ENCODE measurements around the gene VRK1. TPM values are rescaled to one million over a fixed set of nuclear protein-coding genes. Genes with fewer than 3 reads are reported as not detected.

VRK1 gene
- total and polyA plus RNA-seq, 2 donors (not counting 1 experiment from before 2014, with no cell fraction given): 10.3 to 28.2 TPM

- Histone ChIP-seq H2AFZ (ENCODE audit: insufficient read depth, low read depth, low read length, poor library complexity, severe bottlenecking) (no peak overlapping the region), H3K9me3 (ENCODE audit: control extremely low read depth in 1 of 3, control insufficient read depth in 2 of 3, insufficient read depth in 1 of 3, low read length in 2 of 3) (no peaks in the 10 kb centered on the region), H4K20me1 (ENCODE audit: control insufficient read depth, insufficient read depth, low read length, poor library complexity, severe bottlenecking) (no peaks in the 10 kb centered on the region), H3K79me2 (ENCODE audit: control insufficient read depth, insufficient read depth, low read length) (peaks cover 5% of the 10 kb centered on the region), H3K4me3 (ENCODE audit: control extremely low read depth in 1 of 5, extremely low read depth in 1 of 5, insufficient read depth in 1 of 5, low read depth in 2 of 5, low read length in 4 of 5) (no peak overlapping the region), H3K4me1 (ENCODE audit: control insufficient read depth in 2 of 2, insufficient read depth in 2 of 2, low read length in 2 of 2) (no peaks in the 10 kb centered on the region), H3K9ac (ENCODE audit: low read length) (no peak overlapping the region), H3K4me2 (replicated peaks; ENCODE audit: low read depth, low read length, poor library complexity, severe bottlenecking) (no peak overlapping the region), H3K27ac (ENCODE audit: low read length in 2 of 2) (no peak overlapping the region), H3K27me3 (replicated peaks in 1 of 4; ENCODE audit: control extremely low read depth in 1 of 4, control insufficient read depth in 3 of 4, insufficient read depth in 4 of 4, low read length in 3 of 4) (no peaks in the 10 kb centered on the region), H3K36me3 (replicated peaks in 1 of 2; ENCODE audit: control extremely low read depth in 1 of 2, control insufficient read depth in 1 of 2, extremely low read depth in 1 of 2, insufficient read depth in 2 of 2, low read length in 1 of 2) (peaks cover 0 to 40% of the 10 kb centered on the region in 2 experiments)
- Mint-ChIP-seq H3K4me3 (no peak overlapping the region), H3K9me3 (ENCODE audit: insufficient read depth) (no peaks in the 10 kb centered on the region), H3K27me3 (no peaks in the 10 kb centered on the region), H3K4me1 (no peaks in the 10 kb centered on the region), H3K27ac (no peak overlapping the region)
- DNase-seq: no peak
- intact Hi-C loops (cut with micrococcal nuclease): no loop called here
- WGBS (ENCODE audit: insufficient coverage): no CpG with 5 or more reads among the region's 4 CpGs
- TF ChIP-seq, protein P1, sequence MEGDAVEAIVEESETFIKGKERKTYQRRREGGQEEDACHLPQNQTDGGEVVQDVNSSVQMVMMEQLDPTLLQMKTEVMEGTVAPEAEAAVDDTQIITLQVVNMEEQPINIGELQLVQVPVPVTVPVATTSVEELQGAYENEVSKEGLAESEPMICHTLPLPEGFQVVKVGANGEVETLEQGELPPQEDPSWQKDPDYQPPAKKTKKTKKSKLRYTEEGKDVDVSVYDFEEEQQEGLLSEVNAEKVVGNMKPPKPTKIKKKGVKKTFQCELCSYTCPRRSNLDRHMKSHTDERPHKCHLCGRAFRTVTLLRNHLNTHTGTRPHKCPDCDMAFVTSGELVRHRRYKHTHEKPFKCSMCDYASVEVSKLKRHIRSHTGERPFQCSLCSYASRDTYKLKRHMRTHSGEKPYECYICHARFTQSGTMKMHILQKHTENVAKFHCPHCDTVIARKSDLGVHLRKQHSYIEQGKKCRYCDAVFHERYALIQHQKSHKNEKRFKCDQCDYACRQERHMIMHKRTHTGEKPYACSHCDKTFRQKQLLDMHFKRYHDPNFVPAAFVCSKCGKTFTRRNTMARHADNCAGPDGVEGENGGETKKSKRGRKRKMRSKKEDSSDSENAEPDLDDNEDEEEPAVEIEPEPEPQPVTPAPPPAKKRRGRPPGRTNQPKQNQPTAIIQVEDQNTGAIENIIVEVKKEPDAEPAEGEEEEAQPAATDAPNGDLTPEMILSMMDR (IDR thresholded peaks at IDR 0.05): no peak
- TF ChIP-seq EZH2 (IDR thresholded peaks at IDR 0.05; ENCODE audit: borderline replicate concordance, insufficient read depth, low read depth, low read length, poor library complexity, severe bottlenecking): no peak
- POLR2A ChIA-PET: no interaction called here
- no peak for ATAC-seq (ENCODE audit: low read depth)
- CTCF ChIA-PET: no interaction called here
Measured at GRCh38 chr14:96838449-96838848, 41.3 kb downstream of the VRK1 start.

GRCh38 chr14:96839251-96839650 is 42.1 kb downstream of the VRK1 start:
- H3K4me3 ChIP-seq (ENCODE audit: control extremely low read depth in 1 of 5, extremely low read depth in 1 of 5, insufficient read depth in 1 of 5, low read depth in 2 of 5, low read length in 4 of 5): no peak overlapping the region
- Mint-ChIP-seq H3K27ac (no peak overlapping the region), H3K4me3 (no peak overlapping the region), H3K27me3 (no peaks in the 10 kb centered on the region), H3K4me1 (peaks cover 1% of the 10 kb centered on the region), H3K9me3 (ENCODE audit: insufficient read depth) (no peaks in the 10 kb centered on the region)
- intact Hi-C loops (cut with micrococcal nuclease): no loop called here
- no peak for DNase-seq
- ChIA-PET POLR2A (no interaction called here), CTCF (no interaction called here)
- peaks cover 0 to 32% of the 10 kb centered on the region in 2 experiments for H3K36me3 ChIP-seq (replicated peaks in 1 of 2; ENCODE audit: control extremely low read depth in 1 of 2, control insufficient read depth in 1 of 2, extremely low read depth in 1 of 2, insufficient read depth in 2 of 2, low read length in 1 of 2)
- no peaks in the 10 kb centered on the region for H3K27me3 ChIP-seq (replicated peaks in 1 of 4; ENCODE audit: control extremely low read depth in 1 of 4, control insufficient read depth in 3 of 4, insufficient read depth in 4 of 4, low read length in 3 of 4)
- H3K27ac ChIP-seq (ENCODE audit: low read length in 2 of 2): no peak overlapping the region
- no peak for ATAC-seq (ENCODE audit: low read depth)
- H3K9me3 ChIP-seq (ENCODE audit: control extremely low read depth in 1 of 3, control insufficient read depth in 2 of 3, insufficient read depth in 1 of 3, low read length in 2 of 3): no peaks in the 10 kb centered on the region
- no peaks in the 10 kb centered on the region for H3K4me1 ChIP-seq (ENCODE audit: control insufficient read depth in 2 of 2, insufficient read depth in 2 of 2, low read length in 2 of 2)
- no peak overlapping the region for H3K9ac ChIP-seq (ENCODE audit: low read length)
- peaks cover 5% of the 10 kb centered on the region for H3K79me2 ChIP-seq (ENCODE audit: control insufficient read depth, insufficient read depth, low read length)
- no peak overlapping the region for H2AFZ ChIP-seq (ENCODE audit: insufficient read depth, low read depth, low read length, poor library complexity, severe bottlenecking)
- H3K4me2 ChIP-seq (replicated peaks; ENCODE audit: low read depth, low read length, poor library complexity, severe bottlenecking): no peak overlapping the region
- WGBS (ENCODE audit: insufficient coverage): 100% methylated on average over 1 of the region's 2 CpGs
- no peak for TF ChIP-seq EZH2 (IDR thresholded peaks at IDR 0.05; ENCODE audit: borderline replicate concordance, insufficient read depth, low read depth, low read length, poor library complexity, severe bottlenecking)
- TF ChIP-seq, protein P1 (IDR thresholded peaks at IDR 0.05): no peak
- H4K20me1 ChIP-seq (ENCODE audit: control insufficient read depth, insufficient read depth, low read length, poor library complexity, severe bottlenecking): no peaks in the 10 kb centered on the region
